Head of caudate nucleus (tissue), 42 donors: ENCODE results near the gene MTMR12.
"Not testable (repeated sequence)": the region's sequence is repeated elsewhere in the genome, so short reads cannot be mapped to it uniquely, and the experiment has no call there.

Source experiments
- DNase-seq, 42 donors: peaks; one replicate each; pipeline versions ENCODE4 v3.0.0 to v3.0.0-alpha.2; 2020 to 2021; ENCODE audit warnings: mixed read lengths in 7 of 42
- intact Hi-C: fragments of 100-400 bp; cut with DNase I; formaldehyde crosslinking; loops from one replicate; pipeline ENCODE4 v1.15.0; 2022

Gene MTMR12

GRCh38 chr5:32228816-32229215 is 83.9 kb downstream of the MTMR12 start:
- no peak for DNase-seq
- intact Hi-C loops: no loop called here

- no peak for DNase-seq
- intact Hi-C loops: no loop called here
Measured at GRCh38 chr5:32225445-32225844, 87.3 kb downstream of the MTMR12 start.

- intact Hi-C loops: no loop called here
- no peak for DNase-seq
Measured at GRCh38 chr5:32223972-32224609, 88.6 kb downstream of the MTMR12 start.

- intact Hi-C loops: no loop called here
- no peak for DNase-seq
Measured at GRCh38 chr5:32222723-32223470, 89.8 kb downstream of the MTMR12 start.

GRCh38 chr5:32217886-32218396 is 94.8 kb downstream of the MTMR12 start:
- DNase-seq: peak in 37 of 42 donors; percentile 25 to 76 (median 39)
- intact Hi-C loops: no loop called here

- intact Hi-C loops: not testable (repeated sequence)
Measured at GRCh38 chr5:32214344-32214743, 98.4 kb downstream of the MTMR12 start.

GRCh38 chr5:32210151-32210550 is 102.6 kb downstream of the MTMR12 start:
- DNase-seq: no peak
- intact Hi-C loops: no loop called here

More at GRCh38 chr5:32214344-32214743, 98.4 kb downstream of the MTMR12 start:
- not testable (repeated sequence) for DNase-seq

GRCh38 chr5:32208837-32209236 is 103.9 kb downstream of the MTMR12 start:
- DNase-seq, intact Hi-C loops: not testable (repeated sequence)

GRCh38 chr5:32207355-32207634 is 105.4 kb downstream of the MTMR12 start:
- intact Hi-C loops: no loop called here
- DNase-seq: no peak

GRCh38 chr5:32206509-32207354 is 106.0 kb downstream of the MTMR12 start:
- DNase-seq: no peak
- intact Hi-C loops: no loop called here

- DNase-seq: no peak
Measured at GRCh38 chr5:32206053-32206452, 106.7 kb downstream of the MTMR12 start.

GRCh38 chr5:32202394-32202793 is 110.3 kb downstream of the MTMR12 start:
- intact Hi-C loops: no loop called here
- DNase-seq: no peak

More at GRCh38 chr5:32206053-32206452, 106.7 kb downstream of the MTMR12 start:
- intact Hi-C loops: no loop called here

- intact Hi-C loops: no loop called here
- no peak for DNase-seq
Measured at GRCh38 chr5:32201122-32201753, 111.5 kb downstream of the MTMR12 start.

GRCh38 chr5:32197032-32197431 is 115.7 kb downstream of the MTMR12 start:
- DNase-seq: no peak
- intact Hi-C loops: no loop called here

GRCh38 chr5:32195265-32195664 is 117.5 kb downstream of the MTMR12 start:
- DNase-seq: no peak
- intact Hi-C loops: no loop called here

GRCh38 chr5:32193591-32193990 is 119.1 kb downstream of the MTMR12 start:
- peak in 21 of 42 donors; percentile 8 to 46 (median 23) for DNase-seq
- intact Hi-C loops: no loop called here

GRCh38 chr5:32190095-32190494 is 122.6 kb downstream of the MTMR12 start:
- intact Hi-C loops: no loop called here
- DNase-seq: no peak

- intact Hi-C loops: no loop called here
Measured at GRCh38 chr5:32187675-32188074, 125.1 kb downstream of the MTMR12 start.

GRCh38 chr5:32182463-32183063 is 130.2 kb downstream of the MTMR12 start:
- DNase-seq: no peak
- intact Hi-C loops: no loop called here

More at GRCh38 chr5:32187675-32188074, 125.1 kb downstream of the MTMR12 start:
- DNase-seq: no peak
